SK-N-SH (cell line): ENCODE measurements around the gene GDPD4. TPM values are rescaled to one million over a fixed set of nuclear protein-coding genes. Genes with fewer than 3 reads are reported as not detected.

Experiments
- CTCF ChIA-PET: fragments of 300-600, 350-600 bp; formaldehyde crosslinking; extraction: SDS; loops from one replicate; lab custom pipeline; 2021; lab: Yijun Ruan, JAX
- POLR2A ChIA-PET: fragments of 350-600 bp; sonication (Branson Sonifier 250); formaldehyde crosslinking; extraction: SDS; loops from one replicate; lab custom pipeline; 2020; ENCODE audit warnings: antibody characterized with exemption, inconsistent platforms; lab: Yijun Ruan, JAX
- DNase-seq: peaks from one replicate; pipeline ENCODE4 v3.0.0; 2012
- H2AFZ ChIP-seq: fragments of 200-600 bp; sonication (generic); 2 replicates; pipeline ENCODE4 v1.8.1; 2016; ENCODE audit warnings: antibody characterized with exemption, mild to moderate bottlenecking, low read depth
- H3F3A ChIP-seq: fragments of 200-600 bp; sonication (generic); replicated peaks from 2 replicates; pipeline ENCODE3; 2016; ENCODE audit warnings: antibody characterized with exemption, mild to moderate bottlenecking; ENCODE audit not compliant: insufficient read depth
- H3K27ac ChIP-seq, 2 experiments: fragments of 200-500 bp in 1 of 2; fragments of 200-600 bp in 1 of 2; sonication (Bioruptor generic) in 1 of 2; sonication (generic), shearing (Covaris generic) in 1 of 2; 2 replicates each; pipeline versions ENCODE4 v1.5.1 to v1.6.1; 2014 to 2016; ENCODE audit warnings: low read depth in 2 of 2, inconsistent platforms in 1 of 2, low read length in 1 of 2, mild to moderate bottlenecking in 1 of 2, mixed read lengths in 1 of 2
- H3K27me3 ChIP-seq: fragments of 200-600 bp; sonication (generic), shearing (Covaris generic); 2 replicates; pipeline ENCODE4 v1.6.1; 2016; ENCODE audit warnings: mixed run types; ENCODE audit not compliant: insufficient read depth
- H3K36me3 ChIP-seq, 2 experiments: fragments of 200-500 bp in 1 of 2; fragments of 200-600 bp in 1 of 2; sonication (Bioruptor generic) in 1 of 2; sonication (generic) in 1 of 2; replicated peaks in 1 of 2; 2 replicates each; pipeline versions ENCODE3 to v1.5.1; 2014 to 2016; ENCODE audit warnings: low read length in 1 of 2, mild to moderate bottlenecking in 1 of 2; ENCODE audit not compliant: insufficient read depth in 2 of 2, control insufficient read depth in 1 of 2
- H3K4me1 ChIP-seq, 2 experiments: fragments of 200-500 bp in 1 of 2; fragments of 200-600 bp in 1 of 2; sonication (Bioruptor generic) in 1 of 2; sonication (generic), shearing (Covaris generic) in 1 of 2; 2 replicates each; pipeline versions ENCODE4 v1.5.1 to v1.6.1; 2014 to 2016; ENCODE audit warnings: low read depth in 1 of 2, low read length in 1 of 2, mixed run types in 1 of 2; ENCODE audit not compliant: insufficient read depth in 2 of 2, control insufficient read depth in 1 of 2
- H3K4me2 ChIP-seq: fragments of 200-600 bp; sonication (generic), shearing (Covaris generic); 2 replicates; pipeline ENCODE4 v1.6.1; 2017; ENCODE audit warnings: mixed run types
- H3K4me3 ChIP-seq, 2 experiments: fragments of 200-500 bp in 1 of 2; fragments of 200-600 bp in 1 of 2; sonication (Bioruptor generic) in 1 of 2; sonication (generic), shearing (Covaris generic) in 1 of 2; 2 replicates each; pipeline versions ENCODE4 v1.5.1 to v1.8.1; 2014 to 2016; ENCODE audit warnings: low read depth in 2 of 2, inconsistent platforms in 1 of 2, low read length in 1 of 2, mild to moderate bottlenecking in 1 of 2, mixed read lengths in 1 of 2, moderate library complexity in 1 of 2
- H3K79me2 ChIP-seq: fragments of 200-600 bp; sonication (generic); 2 replicates; pipeline ENCODE4 v1.8.1; 2017; ENCODE audit warnings: mild to moderate bottlenecking; ENCODE audit not compliant: insufficient read depth
- H3K9ac ChIP-seq: fragments of 200-600 bp; sonication (generic); 2 replicates; pipeline ENCODE4 v1.6.1; 2017; ENCODE audit warnings: mixed run types
- H3K9me2 ChIP-seq: fragments of 200-600 bp; sonication (generic); 2 replicates; pipeline ENCODE4 v1.6.1; 2017; ENCODE audit warnings: mixed run types
- H3K9me3 ChIP-seq: fragments of 200-600 bp; sonication (generic); 2 replicates; pipeline ENCODE4 v1.6.1; 2017; ENCODE audit warnings: mixed run types, mild to moderate bottlenecking, moderate library complexity
- H4K20me1 ChIP-seq: fragments of 200-600 bp; sonication (generic); 2 replicates; pipeline ENCODE4 v1.6.1; 2017; ENCODE audit warnings: mild to moderate bottlenecking, mixed run types; ENCODE audit not compliant: insufficient read depth
- FOSL2 ChIP-seq: IDR thresholded peaks from 2 replicates; pipeline ENCODE4 v1.4.0; 2012; ENCODE audit warnings: low read depth, mild to moderate bottlenecking, moderate library complexity, borderline replicate concordance
- GABPA ChIP-seq: IDR thresholded peaks from 2 replicates; pipeline ENCODE4 v1.4.0; 2012; ENCODE audit warnings: low read depth, mild to moderate bottlenecking
- JUND ChIP-seq: IDR thresholded peaks from 2 replicates; pipeline ENCODE4 v1.4.0; 2012
- MXI1 ChIP-seq: IDR thresholded peaks from 2 replicates; pipeline ENCODE4 v1.6.1; 2012; ENCODE audit warnings: mild to moderate bottlenecking, low read depth, low read length, improper control_type of control experiment
- RAD21 ChIP-seq: IDR thresholded peaks from 2 replicates; pipeline ENCODE4 v1.6.1; 2012; ENCODE audit warnings: mild to moderate bottlenecking, low read length
- RCOR1 ChIP-seq: fragments of 150-350 bp; IDR thresholded peaks from 2 replicates; pipeline ENCODE4 v1.6.1; 2017; ENCODE audit warnings: antibody characterized with exemption, low read length
- TAF1 ChIP-seq: IDR thresholded peaks from 2 replicates; pipeline ENCODE4 v1.6.1; 2012; ENCODE audit warnings: low read depth, mild to moderate bottlenecking, low read length, moderate library complexity, borderline replicate concordance
- TCF12 ChIP-seq: IDR thresholded peaks from 2 replicates; pipeline ENCODE4 v1.4.0; 2012
- TEAD4 ChIP-seq: IDR thresholded peaks from 2 replicates; pipeline ENCODE4 v1.4.0; 2012; ENCODE audit warnings: mild to moderate bottlenecking, borderline replicate concordance; ENCODE audit not compliant: insufficient read depth
- YY1 ChIP-seq: IDR thresholded peaks from 2 replicates; pipeline ENCODE4 v1.4.0; 2012; ENCODE audit warnings: low read depth, mild to moderate bottlenecking
- WGBS: methylation state at CpG from one replicate; pipeline ENCODE4 v1.1.6; 2017; ENCODE audit warnings: low lambda C conversion rate; 5-methylcytosine and 5-hydroxymethylcytosine counted together
- polyA plus RNA-seq, 3 experiments: library from polyadenylated mRNA; depleted of rRNA; stranded (reverse); fragments of >200 nt; gene quantifications; 2 replicates each; pipeline ENCODE4 v1.2.3, GENCODE V29; 2012
- TF ChIP-seq, protein P1 (sequence below): IDR thresholded peaks from 2 replicates; pipeline ENCODE4 v1.4.0; 2012; ENCODE audit warnings: low read depth, borderline replicate concordance
- TF ChIP-seq, protein P2 (sequence below): IDR thresholded peaks from 2 replicates; pipeline ENCODE4 v1.6.1; 2012; ENCODE audit warnings: mild to moderate bottlenecking, low read depth, low read length, moderate library complexity
- TF ChIP-seq, protein P3 (sequence below): IDR thresholded peaks from 2 replicates; pipeline ENCODE4 v1.4.0; 2012; ENCODE audit warnings: low read depth, borderline replicate concordance

The GDPD4 gene
- polyA plus RNA-seq, 1 of the 3 experiments (the other 2 are of a cell fraction) = not detected

DNA sequence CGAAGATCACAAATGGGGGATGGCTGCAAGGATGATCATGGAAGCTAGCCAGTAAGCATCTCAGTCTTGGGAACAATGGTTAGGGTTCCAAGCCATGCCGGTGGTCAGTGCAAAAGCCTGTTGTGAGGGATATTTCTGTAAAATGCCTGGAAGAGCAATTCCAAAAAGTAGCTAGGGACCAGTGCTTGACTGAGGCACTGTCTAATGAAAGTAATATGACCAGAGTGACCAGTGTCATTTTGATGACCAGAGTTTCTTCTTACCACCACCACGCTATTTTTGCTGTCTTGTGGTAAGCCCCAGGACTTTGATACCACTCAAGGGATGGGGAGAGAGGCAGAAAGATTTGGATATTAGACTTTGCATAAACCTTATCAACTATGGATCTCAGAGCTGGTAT is 18.4 kb downstream of the GDPD4 start:
- no peaks in the 10 kb centered on the region for H3K27me3 ChIP-seq
- no peak overlapping the region for H3K27ac ChIP-seq
- 0 out of 2 replicates have a peak, but pooled peaks cover 6% of the 10 kb centered on the region for H3K9me3 ChIP-seq
- 70% methylated on average over 3 of the region's 3 CpGs for WGBS
- H3K9me2 ChIP-seq = no peaks in the 10 kb centered on the region
- POLR2A ChIA-PET = no interaction called here
- CTCF ChIA-PET = interaction anchor here (1.1 to 1.2 kb wide), 2 partner anchors 27 to 95 kb away, joined by 3 read pairs; no protein-coding TSS in a partner anchor
- H3K36me3 ChIP-seq = no peaks in the 10 kb centered on the region
- no peak for DNase-seq
- TF ChIP-seq RAD21 (no peak), GABPA (no peak), RCOR1 (no peak), YY1 (no peak), JUND (no peak), TAF1 (no peak), TCF12 (no peak), FOSL2 (no peak), MXI1 (no peak), TEAD4 (no peak)
- TF ChIP-seq, protein P1, sequence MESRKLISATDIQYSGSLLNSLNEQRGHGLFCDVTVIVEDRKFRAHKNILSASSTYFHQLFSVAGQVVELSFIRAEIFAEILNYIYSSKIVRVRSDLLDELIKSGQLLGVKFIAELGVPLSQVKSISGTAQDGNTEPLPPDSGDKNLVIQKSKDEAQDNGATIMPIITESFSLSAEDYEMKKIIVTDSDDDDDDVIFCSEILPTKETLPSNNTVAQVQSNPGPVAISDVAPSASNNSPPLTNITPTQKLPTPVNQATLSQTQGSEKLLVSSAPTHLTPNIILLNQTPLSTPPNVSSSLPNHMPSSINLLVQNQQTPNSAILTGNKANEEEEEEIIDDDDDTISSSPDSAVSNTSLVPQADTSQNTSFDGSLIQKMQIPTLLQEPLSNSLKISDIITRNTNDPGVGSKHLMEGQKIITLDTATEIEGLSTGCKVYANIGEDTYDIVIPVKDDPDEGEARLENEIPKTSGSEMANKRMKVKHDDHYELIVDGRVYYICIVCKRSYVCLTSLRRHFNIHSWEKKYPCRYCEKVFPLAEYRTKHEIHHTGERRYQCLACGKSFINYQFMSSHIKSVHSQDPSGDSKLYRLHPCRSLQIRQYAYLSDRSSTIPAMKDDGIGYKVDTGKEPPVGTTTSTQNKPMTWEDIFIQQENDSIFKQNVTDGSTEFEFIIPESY = no peak
- TF ChIP-seq, protein P2, sequence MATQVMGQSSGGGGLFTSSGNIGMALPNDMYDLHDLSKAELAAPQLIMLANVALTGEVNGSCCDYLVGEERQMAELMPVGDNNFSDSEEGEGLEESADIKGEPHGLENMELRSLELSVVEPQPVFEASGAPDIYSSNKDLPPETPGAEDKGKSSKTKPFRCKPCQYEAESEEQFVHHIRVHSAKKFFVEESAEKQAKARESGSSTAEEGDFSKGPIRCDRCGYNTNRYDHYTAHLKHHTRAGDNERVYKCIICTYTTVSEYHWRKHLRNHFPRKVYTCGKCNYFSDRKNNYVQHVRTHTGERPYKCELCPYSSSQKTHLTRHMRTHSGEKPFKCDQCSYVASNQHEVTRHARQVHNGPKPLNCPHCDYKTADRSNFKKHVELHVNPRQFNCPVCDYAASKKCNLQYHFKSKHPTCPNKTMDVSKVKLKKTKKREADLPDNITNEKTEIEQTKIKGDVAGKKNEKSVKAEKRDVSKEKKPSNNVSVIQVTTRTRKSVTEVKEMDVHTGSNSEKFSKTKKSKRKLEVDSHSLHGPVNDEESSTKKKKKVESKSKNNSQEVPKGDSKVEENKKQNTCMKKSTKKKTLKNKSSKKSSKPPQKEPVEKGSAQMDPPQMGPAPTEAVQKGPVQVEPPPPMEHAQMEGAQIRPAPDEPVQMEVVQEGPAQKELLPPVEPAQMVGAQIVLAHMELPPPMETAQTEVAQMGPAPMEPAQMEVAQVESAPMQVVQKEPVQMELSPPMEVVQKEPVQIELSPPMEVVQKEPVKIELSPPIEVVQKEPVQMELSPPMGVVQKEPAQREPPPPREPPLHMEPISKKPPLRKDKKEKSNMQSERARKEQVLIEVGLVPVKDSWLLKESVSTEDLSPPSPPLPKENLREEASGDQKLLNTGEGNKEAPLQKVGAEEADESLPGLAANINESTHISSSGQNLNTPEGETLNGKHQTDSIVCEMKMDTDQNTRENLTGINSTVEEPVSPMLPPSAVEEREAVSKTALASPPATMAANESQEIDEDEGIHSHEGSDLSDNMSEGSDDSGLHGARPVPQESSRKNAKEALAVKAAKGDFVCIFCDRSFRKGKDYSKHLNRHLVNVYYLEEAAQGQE = no peak
- TF ChIP-seq, protein P3, sequence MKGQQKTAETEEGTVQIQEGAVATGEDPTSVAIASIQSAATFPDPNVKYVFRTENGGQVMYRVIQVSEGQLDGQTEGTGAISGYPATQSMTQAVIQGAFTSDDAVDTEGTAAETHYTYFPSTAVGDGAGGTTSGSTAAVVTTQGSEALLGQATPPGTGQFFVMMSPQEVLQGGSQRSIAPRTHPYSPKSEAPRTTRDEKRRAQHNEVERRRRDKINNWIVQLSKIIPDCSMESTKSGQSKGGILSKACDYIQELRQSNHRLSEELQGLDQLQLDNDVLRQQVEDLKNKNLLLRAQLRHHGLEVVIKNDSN = no peak
- H2AFZ ChIP-seq = no peak overlapping the region; the same call in 1 of the 2 replicates
- H3K4me1 ChIP-seq = peaks cover 3 to 7% of the 10 kb centered on the region in 2 experiments; a peak in 2 of 4 replicates
- H3F3A ChIP-seq = peaks cover 6% of the 10 kb centered on the region
- H3K4me2 ChIP-seq = no peak overlapping the region
- H3K9ac ChIP-seq = no peak overlapping the region
- no peak overlapping the region for H3K4me3 ChIP-seq
- no peaks in the 10 kb centered on the region for H3K79me2 ChIP-seq
- H4K20me1 ChIP-seq = no peaks in the 10 kb centered on the region
